GM21528 (cell line): ENCODE results near the gene SSR1.
"Not testable (repeated sequence)": the region's sequence is repeated elsewhere in the genome, so short reads cannot be mapped to it uniquely, and the experiment has no call there.

ENCODE experiments used
- ATAC-seq: cut with Tn5 transposase; IDR thresholded peaks from one replicate; pipeline ENCODE4 v1.9.1; 2021; ENCODE audit warnings: mild to moderate bottlenecking, moderate library complexity; ENCODE audit not compliant: unreplicated experiment, low FRiP score

SSR1 gene

DNA sequence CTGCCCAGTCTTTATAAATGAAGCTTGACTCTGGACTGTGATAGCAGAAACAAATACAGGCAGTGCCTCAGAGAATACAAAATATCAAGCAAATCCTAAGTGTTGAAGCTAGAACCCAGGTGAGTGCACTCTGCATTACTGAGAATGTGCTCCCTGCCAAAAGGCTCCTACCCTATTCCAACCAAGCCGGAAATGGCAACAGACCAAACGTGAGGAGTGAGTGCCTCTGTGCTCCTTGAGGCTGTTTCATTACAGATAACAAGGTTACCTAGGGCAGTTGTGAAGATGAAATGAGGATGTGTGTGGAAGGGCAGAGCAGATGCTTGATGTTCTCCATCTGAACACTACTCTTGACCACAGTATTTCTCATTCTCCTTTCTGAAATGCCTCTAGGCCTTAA lies 29.3 kb downstream of the SSR1 start:
- ATAC-seq = no peak

DNA sequence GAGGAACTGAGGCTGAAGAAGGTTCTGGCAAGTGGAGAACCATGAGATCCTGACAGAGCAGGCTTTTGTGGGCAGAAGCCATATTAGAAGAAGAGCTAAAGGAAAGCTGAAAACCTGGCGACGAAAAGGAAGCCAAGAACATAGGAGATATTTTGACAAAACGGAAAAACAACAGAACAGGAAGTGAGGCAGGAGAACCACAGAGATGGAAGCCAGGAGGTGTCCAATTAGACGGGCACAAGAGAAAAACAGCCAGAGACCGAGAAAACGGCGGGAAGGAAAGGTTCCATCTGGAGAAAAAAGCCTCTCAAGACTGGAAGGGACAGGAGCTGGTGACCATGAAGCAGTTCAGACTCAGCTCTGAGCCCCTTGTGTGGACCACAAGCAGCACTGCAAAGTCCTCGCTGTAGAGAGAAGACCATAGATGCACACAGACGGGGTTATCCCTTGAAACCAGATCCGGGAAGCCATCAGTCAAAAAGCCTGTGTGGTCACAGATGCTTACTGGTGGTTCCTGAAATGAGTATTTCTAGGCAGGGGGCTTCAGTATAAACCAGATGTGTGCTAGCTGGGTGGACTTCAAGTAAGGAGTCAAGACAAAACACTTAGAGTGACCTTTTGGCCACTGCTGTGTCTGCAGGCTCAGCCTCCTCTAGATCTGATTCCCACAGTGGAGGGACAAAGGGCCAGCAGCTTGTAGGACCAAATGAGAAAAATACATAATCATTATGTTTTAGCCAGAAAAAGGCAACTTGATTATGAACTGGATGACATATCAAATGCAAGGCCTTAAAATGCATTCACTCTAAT lies 30.7 kb downstream of the SSR1 start:
- no peak for ATAC-seq

DNA sequence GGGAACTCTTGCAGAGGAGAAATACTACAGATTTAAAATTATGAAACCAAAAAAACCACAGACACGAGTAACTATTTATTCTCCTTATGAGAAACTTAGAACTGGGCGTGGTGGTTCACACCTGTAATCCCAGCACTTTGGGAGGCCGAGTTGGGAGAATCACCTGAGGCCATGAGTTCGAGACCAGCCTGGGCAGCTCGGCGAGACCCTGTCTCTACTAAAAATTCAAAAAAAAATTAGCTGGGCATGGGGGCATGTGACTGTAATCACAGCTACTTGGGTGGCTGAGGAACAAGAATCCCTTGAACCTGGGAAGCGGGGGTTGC lies 36.8 kb downstream of the SSR1 start:
- ATAC-seq = no peak

GRCh38 chr6:7274525-7274924 lies 38.5 kb downstream of the SSR1 start:
- not testable (repeated sequence) for ATAC-seq

GRCh38 chr6:7273709-7274108 lies 39.3 kb downstream of the SSR1 start:
- ATAC-seq = no peak

DNA sequence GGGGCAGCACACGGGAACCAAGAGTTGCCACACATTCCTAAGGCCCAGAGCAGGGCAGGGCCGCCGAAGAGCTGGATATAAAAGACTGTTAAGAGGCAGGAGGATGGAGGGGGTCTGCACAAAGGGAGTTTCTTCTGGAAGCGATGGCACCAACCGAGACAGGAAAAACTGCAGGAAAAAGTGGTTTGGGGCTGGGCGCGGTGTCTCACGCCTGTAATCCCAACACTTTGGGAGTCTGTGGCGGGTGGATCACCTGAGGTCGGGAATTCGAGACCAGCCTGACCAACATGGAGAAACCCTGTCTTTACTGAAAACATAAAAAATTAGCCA lies 41.8 kb downstream of the SSR1 start:
- no peak for ATAC-seq

- ATAC-seq = no peak
Observed at GRCh38 chr6:7270320-7271204, 42.4 kb downstream of the SSR1 start.

GRCh38 chr6:7269816-7270215 lies 43.2 kb downstream of the SSR1 start:
- ATAC-seq = no peak

DNA sequence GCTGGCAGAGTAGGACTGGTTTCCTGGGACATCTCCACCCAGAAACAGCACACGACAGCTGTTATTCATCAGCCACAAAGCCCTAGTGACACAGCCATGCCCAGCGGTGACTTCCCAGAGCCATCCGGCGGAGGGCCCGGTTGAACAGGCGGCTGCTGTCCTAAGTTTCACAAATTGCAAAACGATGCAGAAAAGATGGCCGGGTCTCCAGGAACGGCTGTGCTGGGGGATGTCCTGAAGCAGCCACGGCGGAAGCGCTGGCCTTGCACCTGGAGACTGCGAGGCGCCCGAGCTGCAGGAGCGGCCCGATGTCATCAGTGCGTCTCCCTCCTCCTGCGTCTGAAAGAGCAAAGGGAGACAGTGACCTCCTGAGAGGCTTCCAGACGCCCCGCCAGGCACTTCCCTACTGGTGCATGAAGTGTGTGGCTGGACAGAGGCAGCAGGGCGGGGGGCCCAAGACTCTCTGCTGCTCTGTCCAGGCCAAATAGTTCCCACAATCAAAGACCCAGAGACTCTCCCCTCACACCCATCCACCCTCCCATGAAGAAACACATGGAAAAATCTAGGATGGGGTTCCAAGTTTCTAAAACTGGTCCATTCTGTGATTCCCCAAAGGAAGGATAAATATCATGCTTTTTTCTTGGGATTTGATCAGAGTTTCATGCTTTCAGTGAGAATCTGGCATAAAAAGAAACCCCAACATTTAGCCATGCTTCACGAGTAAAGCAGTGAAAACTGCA lies 44.0 kb downstream of the SSR1 start:
- no peak for ATAC-seq

- no peak for ATAC-seq
Observed at GRCh38 chr6:7268362-7268761, 44.6 kb downstream of the SSR1 start.

DNA sequence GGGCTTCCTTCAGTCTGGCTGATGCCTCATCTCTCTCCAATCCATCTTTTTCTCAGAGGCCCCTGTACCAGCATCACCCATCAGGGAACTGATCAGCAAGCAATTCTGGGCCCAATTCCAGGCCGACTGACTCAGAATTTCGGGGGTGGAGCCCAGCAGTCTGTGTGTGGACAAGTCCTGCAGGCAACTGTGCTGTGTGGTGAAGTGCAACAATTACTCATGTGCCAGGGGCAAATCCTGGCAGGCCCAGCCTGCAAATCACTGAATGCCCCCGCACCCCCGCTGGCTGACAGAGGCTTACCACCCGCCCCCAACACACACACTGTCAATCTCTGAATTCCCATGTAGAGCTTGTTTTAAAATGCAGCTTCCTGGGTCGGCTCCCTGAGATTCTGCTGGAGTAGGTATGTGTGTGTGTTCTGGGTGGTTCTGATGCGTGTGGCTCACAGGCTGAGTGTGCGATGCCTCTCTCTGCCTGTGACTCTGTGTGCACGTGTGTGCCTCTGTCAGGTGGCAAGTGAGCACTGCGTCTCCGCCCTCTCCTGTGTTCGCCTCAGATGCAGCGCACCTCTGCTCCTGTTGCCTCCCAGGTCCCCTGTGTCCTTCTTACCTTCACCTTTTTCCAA lies 45.4 kb downstream of the SSR1 start:
- no peak for ATAC-seq

DNA sequence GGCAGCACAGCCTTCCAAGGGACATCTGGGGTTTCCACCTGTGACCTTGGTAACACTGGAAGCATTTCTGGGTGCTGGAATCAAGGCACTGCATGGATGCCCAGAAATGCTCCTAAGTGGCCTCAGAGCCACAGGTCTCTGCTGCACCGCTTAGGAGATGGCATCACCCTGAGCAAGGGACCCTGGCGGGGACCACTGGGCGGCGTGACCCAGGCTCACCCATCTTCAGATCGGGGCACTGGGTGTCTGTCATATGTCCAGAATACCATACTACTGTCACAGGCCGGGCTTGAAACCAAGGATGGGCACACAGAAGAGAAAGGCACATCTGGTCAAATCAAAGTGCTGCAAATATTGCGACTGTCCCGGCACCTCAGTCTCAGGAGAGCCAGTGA lies 45.9 kb downstream of the SSR1 start:
- ATAC-seq = no peak

DNA sequence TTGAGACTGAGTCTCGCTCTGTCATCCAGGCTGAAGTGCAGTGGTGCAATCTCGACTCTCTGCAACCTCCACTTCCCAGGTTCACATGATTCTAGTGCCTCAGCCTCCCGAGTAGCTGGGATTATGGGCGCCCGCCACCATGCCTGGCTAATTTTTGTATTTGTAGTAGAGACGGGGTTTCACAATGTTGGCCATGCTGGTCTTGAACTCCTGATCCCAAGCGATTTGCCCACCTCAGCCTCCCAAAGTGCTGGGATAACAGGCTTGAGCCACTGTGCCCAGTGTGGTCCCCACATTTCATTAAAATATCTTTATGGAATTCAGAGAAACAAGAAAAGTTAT lies 47.6 kb downstream of the SSR1 start:
- not testable (repeated sequence) for ATAC-seq

- no peak for ATAC-seq
Observed at GRCh38 chr6:7264686-7265384, 48.2 kb downstream of the SSR1 start.

GRCh38 chr6:7264041-7264440 lies 49.0 kb downstream of the SSR1 start:
- no peak for ATAC-seq

- ATAC-seq = not testable (repeated sequence)
Observed at GRCh38 chr6:7263519-7263805, 49.5 kb downstream of the SSR1 start.

DNA sequence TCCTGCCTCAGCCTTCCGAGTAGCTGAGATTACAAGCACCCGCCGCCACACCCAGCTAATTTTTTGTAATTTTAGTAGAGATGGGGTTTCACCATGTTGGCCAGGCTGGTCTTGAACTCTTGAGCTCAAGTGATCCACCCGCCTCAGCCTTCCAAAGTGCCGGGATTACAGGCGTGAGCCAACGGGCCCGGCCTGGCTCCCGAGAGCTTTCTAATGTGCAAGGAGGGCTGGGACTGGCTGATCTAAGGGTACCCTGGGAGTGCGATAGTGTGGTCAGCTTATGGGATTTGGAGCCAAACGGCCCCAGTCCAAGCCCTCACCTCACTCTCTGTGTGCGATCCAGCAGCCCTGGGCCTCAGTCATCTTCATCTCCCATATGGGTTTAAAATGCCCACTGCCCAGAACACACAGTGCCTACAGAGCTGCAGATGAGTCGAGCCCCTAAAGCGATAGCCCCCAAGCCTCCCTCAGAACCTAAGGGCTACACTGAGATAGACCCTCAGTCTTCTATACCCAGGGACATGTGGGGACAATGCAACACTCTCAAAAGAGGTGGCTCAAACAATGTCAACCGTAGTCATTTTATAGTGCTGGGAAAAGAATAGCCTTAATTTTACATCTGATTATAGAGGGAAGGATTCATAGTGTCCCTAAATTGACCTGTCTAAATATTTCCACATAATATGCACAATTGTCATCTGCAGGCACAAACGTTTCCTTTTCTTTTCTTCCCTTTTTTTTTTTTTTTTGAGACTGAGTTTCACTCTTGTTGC lies 50.1 kb downstream of the SSR1 start:
- no peak for ATAC-seq

GRCh38 chr6:7261852-7262461 lies 51.0 kb downstream of the SSR1 start:
- ATAC-seq = no peak

DNA sequence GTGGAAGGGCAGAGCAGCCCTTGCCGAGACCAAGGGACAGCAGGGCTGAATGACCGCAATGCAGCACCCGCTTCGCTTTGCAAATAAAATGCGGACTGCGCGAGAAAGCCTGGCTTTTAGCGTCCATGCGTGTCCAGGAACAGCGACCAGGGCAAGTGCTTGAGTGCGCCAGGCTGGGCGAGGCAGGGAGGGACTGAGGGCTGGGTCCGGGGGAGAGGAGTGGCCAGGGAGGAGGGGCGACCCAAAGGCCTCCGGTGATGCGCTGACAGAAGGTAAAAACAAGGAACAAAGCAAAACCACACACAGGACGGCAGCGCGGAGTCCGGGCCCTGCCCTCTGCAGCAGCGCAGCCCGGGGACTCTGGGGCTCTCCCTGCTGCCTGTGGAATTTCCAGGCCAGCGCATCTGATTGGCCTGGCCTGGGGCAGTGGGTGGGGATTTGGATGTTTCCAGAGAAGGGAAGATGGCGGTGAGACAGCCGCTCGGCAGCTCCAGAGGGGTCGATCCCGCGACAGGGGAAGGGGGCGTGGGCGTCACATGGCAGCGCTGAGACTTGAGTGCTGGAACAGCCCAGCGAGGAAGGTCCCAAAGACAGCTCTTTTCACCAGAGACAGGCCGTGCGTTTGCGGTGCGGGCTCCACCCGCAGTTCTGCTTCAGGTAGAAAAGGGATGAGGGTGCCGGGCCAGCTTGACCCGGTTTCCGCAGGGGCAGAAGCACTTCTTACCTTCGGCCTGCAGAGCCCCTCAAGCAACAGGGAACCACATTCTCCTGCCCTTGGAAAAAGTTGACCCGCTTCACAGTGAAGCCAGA lies 51.8 kb downstream of the SSR1 start:
- peak; percentile 48 for ATAC-seq
